C4-2B (cell line): Measurements from ENCODE around the gene MUL1.

ENCODE experiments used
- CTCF ChIP-seq: fragments of 450-650 bp; conservative IDR thresholded peaks from 2 replicates; pipeline ENCODE4 v1.5.1; 2017; ENCODE audit warnings: mild to moderate bottlenecking
- ZFX ChIP-seq: fragments of 450-650 bp; IDR thresholded peaks from 2 replicates; pipeline ENCODE4 v1.6.1; 2017

GRCh38 chr1:20493309-20493708, 14.6 kb downstream of the MUL1 start:
- TF ChIP-seq CTCF, result no peak
- TF ChIP-seq ZFX, result no peak
